Measurements from ENCODE around the gene PREX1. TPM values are rescaled to one million over a fixed set of nuclear protein-coding genes. Genes with fewer than 3 reads are reported as not detected.

PREX1 gene
- total and polyA plus RNA-seq, 3 donors from 2014 or later: 18.0 to 36.5 (median 27.1) TPM

- H3K4me3 ChIP-seq: no peak overlapping the region
- intact Hi-C loops (cut with DNase I; ENCODE audit: low total_unique reads): no loop called here
- no peak for DNase-seq
- no peak for TF ChIP-seq CTCF (IDR thresholded peaks at IDR 0.05)
- H3K4me1 ChIP-seq: peaks cover 28% of the 10 kb centered on the region
- no peaks in the 10 kb centered on the region for H3K27me3 ChIP-seq
- no peak overlapping the region for H3K27ac ChIP-seq
- no peaks in the 10 kb centered on the region for H3K9me3 ChIP-seq
- H3K36me3 ChIP-seq (ENCODE audit: low read depth, missing control alignments): no peaks in the 10 kb centered on the region
- WGBS, 2 donors: 78 to 85% methylated on average over 14 of the region's 14 CpGs
These were observed 143.2 kb downstream of the PREX1 start for GRCh38 chr20:48684501-48685041.

GRCh38 chr20:48683467-48684175 is 144.2 kb downstream of the PREX1 start:
- no peak for TF ChIP-seq CTCF (IDR thresholded peaks at IDR 0.05)
- TF ChIP-seq POLR2A (IDR thresholded peaks at IDR 0.05): no peak
- intact Hi-C loops (cut with DNase I; ENCODE audit: low total_unique reads): no loop called here
- peaks cover 28% of the 10 kb centered on the region for H3K4me1 ChIP-seq
- no peaks in the 10 kb centered on the region for H3K36me3 ChIP-seq (ENCODE audit: low read depth, missing control alignments)
- whole genome bisulfite sequencing, 2 donors: 59 to 63% methylated on average over 12 of the region's 12 CpGs
- no peak for DNase-seq
- no peaks in the 10 kb centered on the region for H3K27me3 ChIP-seq
- no peak overlapping the region for H3K4me3 ChIP-seq
- H3K27ac ChIP-seq: no peak overlapping the region
- H3K9me3 ChIP-seq: no peaks in the 10 kb centered on the region

GRCh38 chr20:48682529-48683363 is 145.1 kb downstream of the PREX1 start:
- WGBS, 2 donors: 33 to 47% methylated on average over 11 to 18 of the region's 18 CpGs
- Histone ChIP-seq H3K36me3 (ENCODE audit: low read depth, missing control alignments) (no peaks in the 10 kb centered on the region), H3K4me1 (peaks cover 28% of the 10 kb centered on the region), H3K9me3 (no peaks in the 10 kb centered on the region), H3K27ac (no peak overlapping the region), H3K4me3 (no peak overlapping the region), H3K27me3 (no peaks in the 10 kb centered on the region)
- TF ChIP-seq CTCF (IDR thresholded peaks at IDR 0.05): no peak
- no peak for TF ChIP-seq POLR2A (IDR thresholded peaks at IDR 0.05)
- intact Hi-C loops (cut with DNase I; ENCODE audit: low total_unique reads): no loop called here
- DNase-seq: peak; percentile 81

- Histone ChIP-seq H3K4me1 (peaks cover 28% of the 10 kb centered on the region), H3K27ac (no peak overlapping the region), H3K9me3 (no peaks in the 10 kb centered on the region), H3K4me3 (no peak overlapping the region), H3K36me3 (ENCODE audit: low read depth, missing control alignments) (no peaks in the 10 kb centered on the region), H3K27me3 (no peaks in the 10 kb centered on the region)
- DNase-seq: no peak
- intact Hi-C loops (cut with DNase I; ENCODE audit: low total_unique reads): no loop called here
- no peak for TF ChIP-seq CTCF (IDR thresholded peaks at IDR 0.05)
- TF ChIP-seq POLR2A (IDR thresholded peaks at IDR 0.05): no peak
- WGBS, 2 donors: 70 to 79% methylated on average over 6 of the region's 6 CpGs
These were observed 145.8 kb downstream of the PREX1 start for GRCh38 chr20:48681873-48682426.
